Spleen (tissue), 11 donors: ENCODE results near the gene FAM107B. TPM values are rescaled to one million over a fixed set of nuclear protein-coding genes. Genes with fewer than 3 reads are reported as not detected.

Experiments used
- DNase-seq: peaks from one replicate; pipeline ENCODE4 v3.0.0-alpha.2; 2020
- H3K27ac ChIP-seq, 8 donors: fragments of 200-600 bp; sonication (generic) in 7 of 8; 1 replicate in 4 of 8; 2 replicates in 4 of 8; pipeline versions ENCODE4 v1.5.0 to v1.8.0; 2016 to 2021; ENCODE audit warnings: inconsistent platforms in 4 of 8, mild to moderate bottlenecking in 4 of 8, moderate library complexity in 1 of 8
- H3K27me3 ChIP-seq, 7 donors: fragments of 200-600 bp; sonication (generic) in 6 of 7; replicated peaks in 1 of 7; 1 replicate in 4 of 7; 2 replicates in 3 of 7; pipeline versions ENCODE4 v1.5.0 to v1.8.0; 2016 to 2021; ENCODE audit warnings: inconsistent platforms in 3 of 7, mild to moderate bottlenecking in 1 of 7
- H3K36me3 ChIP-seq, 6 donors: fragments of 200-600 bp; sonication (generic) in 5 of 6; 1 replicate in 4 of 6; 2 replicates in 2 of 6; pipeline versions ENCODE4 v1.5.0 to v1.8.0; 2016 to 2021; ENCODE audit warnings: inconsistent platforms in 2 of 6
- H3K4me1 ChIP-seq, 6 donors: fragments of 200-600 bp; sonication (generic) in 5 of 6; 1 replicate in 3 of 6; 2 replicates in 3 of 6; pipeline versions ENCODE4 v1.5.0 to v1.8.0; 2016 to 2021; ENCODE audit warnings: inconsistent platforms in 3 of 6
- H3K4me3 ChIP-seq, 8 donors: fragments of 200-600 bp; sonication (generic) in 7 of 8; 1 replicate in 4 of 8; 2 replicates in 4 of 8; pipeline versions ENCODE4 v1.5.0 to v1.8.0; 2016 to 2021; ENCODE audit warnings: inconsistent platforms in 4 of 8, mild to moderate bottlenecking in 4 of 8, moderate library complexity in 2 of 8
- H3K9me3 ChIP-seq, 8 donors: fragments of 200-600 bp; sonication (generic) in 7 of 8; 1 replicate in 4 of 8; 2 replicates in 4 of 8; pipeline versions ENCODE4 v1.5.0 to v1.8.0; 2016 to 2021; ENCODE audit warnings: inconsistent platforms in 4 of 8
- CTCF ChIP-seq, 11 experiments: fragments of 200-600 bp in 7 of 11; fragments of 450-650 bp in 4 of 11; sonication (generic) in 4 of 11; IDR thresholded peaks in 8 of 11; conservative IDR thresholded peaks in 3 of 11; 1 replicate in 7 of 11; 2 replicates in 4 of 11; pipeline versions ENCODE4 v1.4.0 to v1.8.0; 2016 to 2021; ENCODE audit warnings: antibody characterized with exemption in 11 of 11, inconsistent platforms in 4 of 11, mild to moderate bottlenecking in 1 of 11
- POLR2A ChIP-seq, 3 donors: fragments of 450-650 bp; IDR thresholded peaks; one replicate each; pipeline ENCODE4 v1.5.1; 2017; ENCODE audit warnings: antibody characterized with exemption in 3 of 3, mild to moderate bottlenecking in 1 of 3
- POLR2AphosphoS5 ChIP-seq, 3 donors: sonication (generic); formaldehyde crosslinking; IDR thresholded peaks; one replicate each; pipeline ENCODE4 v1.5.1; 2017; ENCODE audit warnings: antibody characterized with exemption in 3 of 3
- WGBS, 5 donors: extraction: QIAGEN DNeasy Blood & Tissue Kit in 3 of 5; methylation state at CpG; one replicate each; pipeline versions ENCODE4 v1.1.5 to v1.1.7; 2013 to 2018; 5-methylcytosine and 5-hydroxymethylcytosine counted together
- intact Hi-C: fragments of 100-400 bp; cut with DNase I; formaldehyde crosslinking; loops from one replicate; pipeline ENCODE4 v1.15.0; 2023; ENCODE audit warnings: low total_unique reads
- polyA plus RNA-seq, 3 donors: library from polyadenylated mRNA; stranded (reverse); fragments of 200-250 nt; gene quantifications; one replicate each; pipeline ENCODE4 v1.2.1, GENCODE V29; 2013
- total RNA-seq, 7 donors: library from RNA; depleted of rRNA in 3 of 7; stranded (reverse); fragments of >200 nt in 3 of 7; fragmentation: NEBNext Ultra II Directional in 4 of 7; extraction: Animal tissue kit (Norgen Biotek cat#: 25700) in 4 of 7; gene quantifications; one replicate each; pipeline versions ENCODE4 v1.1.0 to v1.2.1, GENCODE V29; 2016 to 2021
- donor health status: healthy with polysubstance abuse.
- donor health status: DM: no; HTN: no; CAD: no; lungs with moderate emphysema.
- donor health status: DM: no; HTN: no; CAD: no.
- donor health status: Bipolar disorder and iron deficiency.
- donor health status: healthy.
- donor health status: DM: no; HTN: no; CAD: no.
- donor health status: DM: yes; HTN: yes; CAD: no.

The FAM107B gene
- total and polyA plus RNA-seq, 10 donors, result 40.1 to 115 (median 75.5) TPM

- Histone ChIP-seq H3K9me3 (no peaks in the 10 kb centered on the region), H3K4me3 (no peak overlapping the region), H3K4me1 (peaks cover 0 to 97% (median 23%) of the 10 kb centered on the region in 6 donors), H3K27ac (no peak overlapping the region), H3K36me3 (peaks cover 2 to 80% (median 22%) of the 10 kb centered on the region in 6 donors), H3K27me3 (no peaks in the 10 kb centered on the region)
- no peak for DNase-seq
- intact Hi-C loops, result no loop called here
- 89 to 95% (median 91%) methylated on average over 16 of the region's 16 CpGs for WGBS, 5 donors
- TF ChIP-seq CTCF (IDR thresholded peaks at IDR 0.05 in 8 of 11, conservative IDR thresholded peaks at IDR 0.05 in 3 of 11), result no peak
- TF ChIP-seq POLR2A (IDR thresholded peaks at IDR 0.05), result no peak
These were observed 241.4 kb downstream of the FAM107B start for GRCh38 chr10:14533295-14533694.

GRCh38 chr10:14532473-14533251 lies 242.0 kb downstream of the FAM107B start:
- Histone ChIP-seq H3K27me3 (no peaks in the 10 kb centered on the region), H3K36me3 (peaks cover 2 to 82% (median 22%) of the 10 kb centered on the region in 6 donors), H3K27ac (no peak overlapping the region), H3K9me3 (no peaks in the 10 kb centered on the region), H3K4me3 (no peak overlapping the region), H3K4me1 (peaks cover 0 to 98% (median 26%) of the 10 kb centered on the region in 6 donors)
- TF ChIP-seq POLR2A (IDR thresholded peaks at IDR 0.05), result no peak
- TF ChIP-seq POLR2AphosphoS5 (IDR thresholded peaks at IDR 0.05), result peak in 1 of 3 donors; percentile 8
- 81 to 90% (median 82%) methylated on average over 17 of the region's 17 CpGs for WGBS, 5 donors
- intact Hi-C loops, result no loop called here
- no peak for DNase-seq

- Histone ChIP-seq H3K4me3 (no peak overlapping the region), H3K36me3 (peaks cover 2 to 82% (median 22%) of the 10 kb centered on the region in 6 donors), H3K4me1 (peaks cover 0 to 98% (median 22%) of the 10 kb centered on the region in 6 donors), H3K9me3 (no peaks in the 10 kb centered on the region), H3K27me3 (no peaks in the 10 kb centered on the region), H3K27ac (no peak overlapping the region)
- WGBS, 5 donors, result 87 to 91% (median 88%) methylated on average over 5 of the region's 5 CpGs
- DNase-seq, result no peak
- TF ChIP-seq CTCF (IDR thresholded peaks at IDR 0.05 in 8 of 11, conservative IDR thresholded peaks at IDR 0.05 in 3 of 11), result no peak
- TF ChIP-seq POLR2AphosphoS5 (IDR thresholded peaks at IDR 0.05), result no peak
- TF ChIP-seq POLR2A (IDR thresholded peaks at IDR 0.05), result no peak
- intact Hi-C loops, result no loop called here
These were observed 242.7 kb downstream of the FAM107B start for GRCh38 chr10:14531974-14532373.

- whole genome bisulfite sequencing, 5 donors, result 67 to 83% (median 69%) methylated on average over 5 of the region's 5 CpGs
- intact Hi-C loops, result no loop called here
- peaks cover 2 to 93% (median 28%) of the 10 kb centered on the region in 6 donors for H3K36me3 ChIP-seq
These were observed 244.2 kb downstream of the FAM107B start for GRCh38 chr10:14530465-14530864.

GRCh38 chr10:14529351-14529750 lies 245.3 kb downstream of the FAM107B start:
- Histone ChIP-seq H3K27ac (no peak overlapping the region), H3K4me3 (no peak overlapping the region), H3K4me1 (peaks cover 0 to 96% (median 18%) of the 10 kb centered on the region in 6 donors), H3K27me3 (no peaks in the 10 kb centered on the region), H3K9me3 (no peaks in the 10 kb centered on the region), H3K36me3 (peaks cover 2 to 89% (median 31%) of the 10 kb centered on the region in 6 donors)
- intact Hi-C loops, result no loop called here
- TF ChIP-seq POLR2A (IDR thresholded peaks at IDR 0.05), result no peak
- no peak for TF ChIP-seq CTCF (IDR thresholded peaks at IDR 0.05 in 8 of 11, conservative IDR thresholded peaks at IDR 0.05 in 3 of 11)
- no peak for TF ChIP-seq POLR2AphosphoS5 (IDR thresholded peaks at IDR 0.05)
- DNase-seq, result no peak
- 62 to 94% (median 70%) methylated on average over 3 of the region's 3 CpGs for WGBS, 5 donors

More at GRCh38 chr10:14530465-14530864, 244.2 kb downstream of the FAM107B start:
- no peak overlapping the region for H3K27ac ChIP-seq
- H3K4me1 ChIP-seq, result peaks cover 0 to 95% (median 18%) of the 10 kb centered on the region in 6 donors
- H3K4me3 ChIP-seq, result no peak overlapping the region
- no peak for DNase-seq
- no peaks in the 10 kb centered on the region for H3K27me3 ChIP-seq
- TF ChIP-seq POLR2AphosphoS5 (IDR thresholded peaks at IDR 0.05), result no peak
- H3K9me3 ChIP-seq, result no peaks in the 10 kb centered on the region
